NCI-H526 (cell line): ENCODE results near the gene CCNJL.

Source experiments
- DNase-seq, 2 experiments: peaks; one replicate each; lab custom pipeline; 2025; lab: John Stamatoyannopoulos, UW

CCNJL gene

DNA sequence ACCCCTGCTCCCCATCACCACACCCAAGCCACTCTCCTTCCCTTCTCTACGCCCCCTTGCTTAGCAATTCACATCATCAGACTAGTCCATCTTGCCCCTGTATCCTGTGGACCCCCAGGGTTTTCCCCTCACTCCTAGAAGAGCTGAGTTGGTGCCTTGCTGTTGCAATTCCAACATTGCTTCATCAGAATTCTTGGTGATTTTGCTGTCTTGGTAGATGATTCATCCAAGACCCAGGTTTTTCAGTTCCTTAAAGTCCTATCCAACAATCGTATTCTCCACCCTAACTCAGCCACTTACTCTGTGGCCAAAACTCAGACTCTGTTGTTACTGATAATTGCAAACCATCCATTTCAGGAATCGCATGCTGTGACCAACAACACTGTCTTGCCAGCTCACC is 21.4 kb upstream of the CCNJL start:
- no peak for DNase-seq

DNA sequence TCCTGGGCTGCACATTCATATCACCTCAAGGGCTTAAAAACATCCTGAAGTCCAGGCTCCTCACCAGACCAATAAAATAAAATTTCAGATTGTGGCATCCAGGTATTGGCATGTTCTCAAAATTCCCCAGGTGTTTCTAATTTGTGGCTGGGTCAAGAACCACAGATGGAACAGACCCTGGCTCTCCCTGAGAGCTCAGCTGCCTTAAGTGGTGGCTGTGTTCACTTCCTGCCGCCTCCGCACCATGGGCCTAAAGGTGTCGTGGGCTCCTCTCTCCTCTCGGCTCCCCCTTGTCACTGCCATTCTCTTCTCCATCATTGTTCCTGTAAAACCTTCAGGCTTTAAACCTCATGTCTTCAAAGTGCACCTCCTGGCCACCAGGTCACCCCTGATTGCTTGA is 17.8 kb upstream of the CCNJL start:
- DNase-seq, result no peak

DNA sequence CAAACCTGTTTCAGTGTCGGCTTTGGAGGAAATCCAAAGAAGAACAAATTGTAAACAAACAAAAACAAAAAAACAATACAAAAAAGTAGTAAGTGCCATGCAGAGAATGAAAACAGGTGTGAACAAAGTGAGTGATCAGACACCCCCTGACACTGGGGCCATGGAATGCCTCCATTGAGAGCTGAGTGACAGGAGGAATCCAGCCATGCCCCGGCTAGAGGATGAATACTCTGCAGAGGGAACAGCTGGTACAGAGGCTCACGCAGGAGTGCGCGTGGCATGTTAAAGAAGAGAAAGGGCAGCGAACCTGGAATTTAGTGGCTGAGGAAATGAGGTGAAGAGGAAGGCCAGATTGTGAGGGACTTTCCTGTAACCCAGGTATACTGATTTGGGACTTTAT is 15.5 kb upstream of the CCNJL start:
- no peak for DNase-seq

- DNase-seq, result no peak
Observed at GRCh38 chr5:160326981-160327380, 14.6 kb upstream of the CCNJL start.

DNA sequence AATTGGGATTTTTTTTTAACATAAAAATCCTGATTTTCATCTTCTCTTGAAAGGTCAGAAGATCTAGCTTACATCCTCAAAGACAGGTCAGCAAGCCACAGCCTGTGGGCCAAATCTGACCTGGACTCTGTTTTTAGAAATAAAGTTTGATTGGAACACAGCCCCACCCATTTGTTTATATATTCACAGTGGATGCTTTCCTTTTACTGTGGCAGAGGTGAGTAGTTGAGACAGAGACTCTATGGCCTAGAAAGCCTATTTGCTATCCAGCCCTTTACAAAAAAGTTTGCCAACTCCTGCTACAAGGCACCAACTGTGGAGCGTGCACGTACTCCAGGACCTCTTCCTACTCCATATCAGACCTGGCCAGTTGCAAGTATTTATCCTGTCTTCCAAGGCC is 13.4 kb upstream of the CCNJL start:
- DNase-seq, result no peak

DNA sequence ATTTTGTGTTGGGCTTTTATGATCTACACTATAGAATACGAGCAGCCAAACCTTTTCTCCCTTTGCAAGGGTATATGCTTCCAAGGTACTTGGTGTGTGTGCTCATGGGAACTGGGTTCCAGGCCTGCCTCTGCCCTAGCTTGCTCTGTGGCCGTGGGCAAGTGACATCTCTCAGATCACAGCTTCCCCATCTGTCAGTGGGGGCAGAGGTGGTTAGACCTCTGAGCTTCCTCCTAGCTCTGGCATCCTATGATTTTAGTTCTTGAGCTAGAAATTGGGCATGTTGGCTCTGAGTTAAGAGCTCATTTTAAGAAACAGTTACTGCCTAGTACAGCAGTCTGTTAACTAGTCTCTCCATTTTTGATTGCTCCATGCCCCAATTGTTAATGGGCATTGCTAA is 12.5 kb upstream of the CCNJL start:
- DNase-seq, result no peak

- no peak for DNase-seq
Observed at GRCh38 chr5:160318409-160318808, 6.0 kb upstream of the CCNJL start.

DNA sequence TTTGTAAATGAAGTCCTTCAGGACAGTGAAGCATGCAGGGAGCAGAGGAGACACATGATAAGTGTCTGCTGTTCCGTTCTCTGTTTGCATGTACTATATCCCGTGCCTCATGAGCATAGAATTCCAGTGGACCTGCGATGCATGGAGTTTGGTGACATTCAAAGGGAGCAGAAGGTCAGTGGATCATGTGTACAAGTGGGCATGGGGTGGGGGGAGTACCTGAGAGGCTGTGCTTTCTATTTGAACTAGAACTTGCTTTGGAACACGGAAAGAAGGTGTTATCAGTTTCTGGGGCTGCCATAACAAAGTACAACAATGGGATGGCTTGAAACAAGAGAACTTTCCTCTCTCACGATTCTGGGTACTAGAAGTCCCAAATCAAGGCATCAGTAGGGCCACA is 5.1 kb upstream of the CCNJL start:
- DNase-seq, result no peak

- no peak for DNase-seq
Observed at GRCh38 chr5:160315968-160316367, 3.6 kb upstream of the CCNJL start.

- DNase-seq, result no peak
Observed at GRCh38 chr5:160312960-160313727, 780 bp upstream of the CCNJL start.

DNA sequence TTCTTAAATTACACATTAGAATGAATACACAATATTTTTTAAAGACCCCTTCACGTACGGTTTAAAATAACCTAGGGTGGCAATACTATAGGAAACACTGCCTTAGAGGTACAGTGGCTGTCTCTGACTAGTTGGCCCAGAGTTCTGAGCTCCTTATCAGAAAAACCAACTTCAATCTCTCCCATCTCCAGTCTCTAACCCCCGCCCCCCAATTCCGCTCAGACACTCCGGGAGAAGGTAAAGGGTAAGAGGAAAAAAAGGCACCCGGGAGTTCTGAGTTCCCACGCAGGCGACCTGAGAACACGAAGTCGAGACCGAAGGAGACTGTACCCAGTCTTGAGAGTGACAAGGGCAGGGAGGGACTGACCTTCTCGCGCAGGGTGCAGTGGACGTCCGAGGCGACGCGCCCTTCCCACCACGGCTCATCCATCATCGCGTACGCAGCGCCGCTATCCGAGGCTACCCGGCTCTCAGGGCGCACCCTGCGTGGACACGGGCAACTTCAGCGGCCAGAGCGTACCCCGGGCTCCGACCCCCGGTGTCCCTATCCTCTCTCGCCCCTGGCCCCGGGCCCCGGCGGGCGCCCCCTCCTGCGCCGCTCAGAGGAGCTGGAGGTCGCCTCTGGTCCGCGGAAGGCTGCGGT is 752 bp downstream of the CCNJL start:
- no peak for DNase-seq

- DNase-seq, result no peak
Observed at GRCh38 chr5:160310552-160311295, 1.6 kb downstream of the CCNJL start.

DNA sequence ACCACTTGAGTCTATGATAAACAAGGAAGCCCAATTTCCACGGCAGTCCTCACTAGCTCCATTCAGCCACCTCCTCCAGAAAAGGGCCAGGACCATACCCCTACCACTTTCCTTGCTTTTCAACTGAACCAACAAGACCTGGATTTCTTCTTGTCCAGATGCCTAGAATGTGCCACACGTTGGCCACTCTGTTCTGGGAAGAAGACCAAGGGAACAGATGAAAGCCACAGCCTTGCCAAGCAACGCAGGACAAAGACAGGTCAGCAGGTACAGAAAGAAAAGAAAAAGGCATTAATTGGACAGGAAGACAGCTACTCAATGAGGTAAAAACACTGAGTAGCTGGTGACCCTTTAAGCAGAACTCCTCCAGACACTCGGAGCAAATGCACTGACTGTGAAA is 2.2 kb downstream of the CCNJL start:
- no peak for DNase-seq

DNA sequence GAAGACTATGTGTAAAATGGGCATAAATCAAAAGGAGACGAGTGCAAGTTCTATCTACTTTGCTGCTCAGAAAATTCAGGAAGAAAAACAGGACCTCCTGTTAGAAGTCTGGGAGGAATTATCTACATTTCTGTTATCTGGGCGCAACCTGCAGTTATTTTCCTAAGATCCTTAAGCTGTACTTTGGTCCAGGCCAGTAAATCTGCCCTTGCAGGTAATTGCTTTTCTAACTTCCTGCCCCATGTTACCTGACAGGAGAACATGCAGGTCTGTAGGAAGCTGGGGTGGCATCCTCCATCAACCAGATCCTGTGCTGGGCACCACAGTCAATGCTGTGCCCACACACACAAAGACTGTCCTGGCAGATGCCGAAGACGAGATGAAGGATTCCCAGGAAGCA is 5.7 kb downstream of the CCNJL start:
- DNase-seq, result no peak

GRCh38 chr5:160305319-160305718 is 7.0 kb downstream of the CCNJL start:
- no peak for DNase-seq

DNA sequence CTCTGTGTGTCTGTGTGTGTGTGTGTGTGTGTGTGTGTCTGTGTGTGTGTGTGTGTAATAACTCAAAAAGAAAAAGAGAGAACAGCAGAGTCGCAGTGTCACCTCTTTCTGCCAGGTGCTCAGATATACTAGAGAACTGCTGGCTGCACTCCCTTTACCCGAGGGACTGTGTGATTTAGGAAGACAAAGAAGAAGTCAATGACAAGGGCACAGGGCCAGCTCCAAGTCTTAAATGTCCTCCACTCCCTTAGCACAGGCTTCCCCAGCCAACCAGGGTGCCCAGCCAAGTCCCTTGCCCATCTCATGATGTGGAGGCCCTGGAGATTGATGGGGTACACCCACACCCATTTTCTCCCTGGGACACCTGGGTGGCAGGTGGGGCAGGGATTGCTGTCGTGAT is 8.7 kb downstream of the CCNJL start:
- DNase-seq, result no peak

GRCh38 chr5:160298189-160298588 is 14.2 kb downstream of the CCNJL start:
- no peak for DNase-seq

DNA sequence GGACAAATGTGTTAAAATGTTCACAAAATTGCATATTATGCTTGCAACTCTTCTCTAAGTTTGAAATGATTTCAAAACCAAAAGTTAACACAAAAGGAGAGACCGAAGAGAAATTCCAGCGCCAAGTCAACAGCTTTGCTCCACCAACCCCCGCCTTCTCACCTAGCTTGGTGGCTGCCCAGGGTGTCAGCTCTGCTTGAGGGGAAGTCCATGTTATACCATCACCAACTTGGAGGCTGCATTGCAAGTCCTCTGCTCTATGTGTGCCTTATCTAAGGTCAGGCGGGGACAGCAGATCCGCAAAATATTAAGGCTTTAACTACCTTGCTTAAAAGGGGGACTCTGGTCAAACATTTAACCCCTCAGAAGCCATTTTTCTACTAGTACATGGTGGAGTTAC is 14.6 kb downstream of the CCNJL start:
- DNase-seq, result no peak

- DNase-seq, result no peak
Observed at GRCh38 chr5:160297004-160297403, 15.4 kb downstream of the CCNJL start.

- DNase-seq, result no peak
Observed at GRCh38 chr5:160296496-160296895, 15.9 kb downstream of the CCNJL start.

GRCh38 chr5:160293901-160294561 is 18.3 kb downstream of the CCNJL start:
- DNase-seq, result no peak

GRCh38 chr5:160293386-160293785 is 19.0 kb downstream of the CCNJL start:
- no peak for DNase-seq

- no peak for DNase-seq
Observed at GRCh38 chr5:160291467-160291866, 20.9 kb downstream of the CCNJL start.
